ENCODE results near the gene EFNA2.

The EFNA2 gene

GRCh38 chr19:1254081-1254527 is 31.6 kb upstream of the EFNA2 start:
- FAIRE-seq (no peak), DNase-seq (ENCODE audit: insufficient read length, low spot score) (no peak)
- TF ChIP-seq CTCF (IDR thresholded peaks at IDR 0.05; ENCODE audit: insufficient read depth, missing control alignments), result no peak

- FAIRE-seq (no peak), DNase-seq (ENCODE audit: insufficient read length, low spot score) (no peak)
- no peak for TF ChIP-seq CTCF (IDR thresholded peaks at IDR 0.05; ENCODE audit: insufficient read depth, missing control alignments)
Observed at GRCh38 chr19:1254530-1255185, 31.0 kb upstream of the EFNA2 start.

GRCh38 chr19:1255186-1256161 is 30.2 kb upstream of the EFNA2 start:
- FAIRE-seq (no peak), DNase-seq (ENCODE audit: insufficient read length, low spot score) (no peak)
- TF ChIP-seq CTCF (IDR thresholded peaks at IDR 0.05; ENCODE audit: insufficient read depth, missing control alignments), result no peak

- TF ChIP-seq CTCF (IDR thresholded peaks at IDR 0.05; ENCODE audit: insufficient read depth, missing control alignments), result no peak
- DNase-seq (ENCODE audit: insufficient read length, low spot score) (no peak), FAIRE-seq (no peak)
Observed at GRCh38 chr19:1256646-1257474, 28.8 kb upstream of the EFNA2 start.

GRCh38 chr19:1257475-1258162 is 28.1 kb upstream of the EFNA2 start:
- no peak for TF ChIP-seq CTCF (IDR thresholded peaks at IDR 0.05; ENCODE audit: insufficient read depth, missing control alignments)
- DNase-seq (ENCODE audit: insufficient read length, low spot score) (no peak), FAIRE-seq (no peak)

- FAIRE-seq, result no peak
Observed at GRCh38 chr19:1258163-1258492, 27.5 kb upstream of the EFNA2 start.

More at GRCh38 chr19:1258163-1258492, 27.5 kb upstream of the EFNA2 start:
- DNase-seq (ENCODE audit: insufficient read length, low spot score), result no peak
- no peak for TF ChIP-seq CTCF (IDR thresholded peaks at IDR 0.05; ENCODE audit: insufficient read depth, missing control alignments)
